HG03196 (cell line): ENCODE measurements around the gene CHMP1A.
"Not testable (repeated sequence)": the region's sequence is repeated elsewhere in the genome, so short reads cannot be mapped to it uniquely, and the experiment has no call there.

Experiments
- ATAC-seq: cut with Tn5 transposase; IDR thresholded peaks from one replicate; pipeline ENCODE4 v1.9.1; 2021; ENCODE audit not compliant: unreplicated experiment

The CHMP1A gene

GRCh38 chr16:89661215-89661614 is 3.7 kb upstream of the CHMP1A start:
- no peak for ATAC-seq

- ATAC-seq = no peak
Measured at GRCh38 chr16:89660146-89660545, 2.6 kb upstream of the CHMP1A start.

- ATAC-seq = no peak
Measured at GRCh38 chr16:89658221-89658879, 842 bp upstream of the CHMP1A start.

GRCh38 chr16:89656435-89657121 is 930 bp downstream of the CHMP1A start:
- ATAC-seq = no peak

GRCh38 chr16:89655062-89655643 is 2.4 kb downstream of the CHMP1A start:
- ATAC-seq = no peak

- ATAC-seq = no peak
Measured at GRCh38 chr16:89653656-89654295, 3.7 kb downstream of the CHMP1A start.

GRCh38 chr16:89651584-89651983 is 5.9 kb downstream of the CHMP1A start:
- no peak for ATAC-seq

GRCh38 chr16:89646906-89647305 is 10.6 kb downstream of the CHMP1A start:
- ATAC-seq = no peak

- no peak for ATAC-seq
Measured at GRCh38 chr16:89646270-89646669, 11.2 kb downstream of the CHMP1A start.

GRCh38 chr16:89645122-89645521 is 12.4 kb downstream of the CHMP1A start:
- no peak for ATAC-seq

GRCh38 chr16:89643769-89644300 is 13.7 kb downstream of the CHMP1A start:
- no peak for ATAC-seq

- no peak for ATAC-seq
Measured at GRCh38 chr16:89642574-89642973, 14.9 kb downstream of the CHMP1A start.

GRCh38 chr16:89641458-89642119 is 15.9 kb downstream of the CHMP1A start:
- ATAC-seq = no peak

GRCh38 chr16:89639385-89639784 is 18.1 kb downstream of the CHMP1A start:
- ATAC-seq = no peak

GRCh38 chr16:89638455-89638854 is 19.1 kb downstream of the CHMP1A start:
- no peak for ATAC-seq

- ATAC-seq = no peak
Measured at GRCh38 chr16:89637379-89637778, 20.1 kb downstream of the CHMP1A start.

GRCh38 chr16:89636663-89637062 is 20.8 kb downstream of the CHMP1A start:
- ATAC-seq = no peak

GRCh38 chr16:89634463-89635385 is 22.8 kb downstream of the CHMP1A start:
- not testable (repeated sequence) for ATAC-seq

- ATAC-seq = no peak
Measured at GRCh38 chr16:89633064-89633631, 24.4 kb downstream of the CHMP1A start.
